Activated CD8-positive, alpha-beta memory T cell treated with anti-CD3 and anti-CD28 coated beads for 48 hours (primary cell): ENCODE results near the gene ASPHD1.
"Not testable (repeated sequence)": the region's sequence is repeated elsewhere in the genome, so short reads cannot be mapped to it uniquely, and the experiment has no call there.

ENCODE experiments used
- DNase-seq, 3 experiments: peaks; one replicate each; pipeline ENCODE4 v3.0.0-alpha.2; 2020; ENCODE audit warnings: low read depth in 2 of 3, low spot score in 2 of 3

ASPHD1 gene, protein sequence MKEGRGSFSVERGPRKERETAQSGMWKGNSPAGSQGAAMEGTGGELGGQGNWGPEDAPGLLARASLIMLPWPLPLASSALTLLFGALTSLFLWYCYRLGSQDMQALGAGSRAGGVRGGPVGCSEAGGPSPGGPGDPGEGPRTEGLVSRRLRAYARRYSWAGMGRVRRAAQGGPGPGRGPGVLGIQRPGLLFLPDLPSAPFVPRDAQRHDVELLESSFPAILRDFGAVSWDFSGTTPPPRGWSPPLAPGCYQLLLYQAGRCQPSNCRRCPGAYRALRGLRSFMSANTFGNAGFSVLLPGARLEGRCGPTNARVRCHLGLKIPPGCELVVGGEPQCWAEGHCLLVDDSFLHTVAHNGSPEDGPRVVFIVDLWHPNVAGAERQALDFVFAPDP

DNA sequence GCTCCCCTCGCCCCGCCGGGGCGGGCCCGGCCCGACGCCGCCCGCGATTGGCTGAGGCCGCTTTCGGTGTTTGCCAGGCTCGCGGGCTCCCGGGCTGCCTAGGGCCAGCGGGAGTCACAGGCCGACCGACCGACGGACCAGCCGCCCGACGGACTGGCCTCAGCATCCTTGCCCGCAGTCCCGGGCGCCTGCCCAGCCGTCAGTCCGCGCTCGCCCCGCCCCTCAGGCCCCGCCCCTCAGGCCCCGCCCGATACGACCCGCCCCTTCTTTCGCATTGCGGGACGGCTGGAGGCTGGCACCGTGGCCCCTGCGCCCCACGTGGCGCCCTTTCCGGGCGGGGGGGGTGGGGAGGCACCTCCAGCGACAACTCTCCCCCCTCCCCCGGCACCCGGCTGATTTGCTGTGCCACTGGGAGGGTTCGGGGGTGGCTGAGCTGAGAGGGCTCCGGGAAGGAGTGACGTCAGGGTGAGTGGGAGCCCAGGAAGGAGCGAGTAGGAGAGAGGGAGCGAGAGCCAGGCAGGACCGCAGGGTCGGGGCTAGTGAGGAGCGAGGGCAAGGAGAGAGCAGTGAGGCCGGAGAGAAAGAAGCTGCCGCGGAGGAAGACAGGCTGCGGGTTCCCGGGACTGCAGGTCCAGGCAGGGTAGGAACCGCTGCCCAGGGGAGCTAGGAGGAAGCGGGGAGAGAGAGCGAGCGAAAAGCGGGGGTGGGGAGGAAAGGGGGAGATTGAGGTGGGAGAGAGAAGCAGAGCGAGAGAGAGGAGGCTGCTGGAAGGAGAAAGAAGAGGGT is at the start of gene ASPHD1:
Gene ASPHD1, plus strand, starts transcription at position 387 of the 786 bp plus-strand sequence. CDS start 484 bp downstream, outside the sequence.
- peak; percentile 42 to 55 (median 45) for DNase-seq

DNA sequence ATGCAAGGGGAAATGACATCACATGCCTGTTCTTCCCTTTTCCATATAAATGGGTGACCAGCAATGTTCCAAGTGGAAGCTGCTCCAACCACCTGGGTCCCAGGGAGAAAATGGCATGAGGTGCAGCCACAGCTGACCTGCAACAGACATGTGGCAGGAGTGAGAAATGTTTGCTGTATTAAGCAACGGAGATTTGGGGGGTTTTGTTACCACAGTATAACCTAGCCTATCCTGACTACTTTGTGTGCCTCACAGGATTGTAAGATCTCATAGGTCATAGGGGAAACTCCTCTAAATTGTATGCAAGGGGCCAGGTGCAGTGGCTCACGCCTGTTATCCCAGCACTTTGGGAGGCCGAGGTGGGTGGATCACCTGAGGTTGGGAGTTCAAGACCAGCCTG is 49.3 kb upstream of the ASPHD1 start:
- DNase-seq: no peak

DNA sequence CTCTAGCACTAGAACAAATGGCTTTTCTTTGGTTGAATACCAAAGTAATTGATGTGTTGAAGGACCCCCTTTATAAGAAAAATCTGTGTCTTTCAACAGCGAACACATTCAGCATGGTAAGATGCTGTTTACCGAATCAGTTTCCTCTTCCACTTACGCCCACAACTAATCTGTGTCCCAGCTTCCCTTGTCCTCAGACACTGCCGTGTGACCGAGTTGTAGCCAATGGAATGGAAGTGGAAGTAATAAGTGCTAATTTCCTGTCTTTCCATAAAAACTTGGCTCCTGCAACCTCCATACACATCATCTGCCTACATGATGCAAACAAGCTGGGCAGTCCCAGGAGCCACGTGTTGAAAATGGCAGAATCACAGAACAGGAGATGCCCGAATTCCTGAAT is 47.6 kb upstream of the ASPHD1 start:
- no peak for DNase-seq

DNA sequence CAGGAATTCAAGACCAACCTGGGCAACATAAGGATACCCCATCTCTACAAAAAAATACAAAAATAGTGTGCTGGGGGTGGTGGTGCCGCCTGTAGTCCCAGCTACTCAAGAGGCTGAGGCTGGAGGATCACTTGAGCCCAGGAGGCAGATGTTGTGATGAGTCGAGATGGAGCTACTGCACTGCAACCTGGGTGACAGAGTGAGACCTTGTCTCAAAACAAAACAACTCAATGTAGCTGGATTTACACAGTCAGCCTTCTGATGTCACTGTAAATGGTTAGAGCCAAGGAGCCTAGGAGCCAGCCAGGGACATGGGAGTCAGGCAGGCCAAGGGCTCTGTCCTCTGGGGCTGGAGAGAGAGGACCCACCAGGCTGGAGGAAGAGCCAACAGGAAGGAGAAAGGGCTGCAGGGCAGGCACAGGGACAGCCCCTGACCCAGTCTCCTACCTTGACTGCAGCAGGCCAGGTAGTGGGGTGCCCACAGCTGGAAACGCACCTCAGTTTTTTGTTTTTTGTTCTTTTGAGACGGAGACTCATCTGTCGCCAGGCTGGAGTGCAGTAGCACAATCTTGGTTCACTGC is 45.7 kb upstream of the ASPHD1 start:
- no peak for DNase-seq

DNA sequence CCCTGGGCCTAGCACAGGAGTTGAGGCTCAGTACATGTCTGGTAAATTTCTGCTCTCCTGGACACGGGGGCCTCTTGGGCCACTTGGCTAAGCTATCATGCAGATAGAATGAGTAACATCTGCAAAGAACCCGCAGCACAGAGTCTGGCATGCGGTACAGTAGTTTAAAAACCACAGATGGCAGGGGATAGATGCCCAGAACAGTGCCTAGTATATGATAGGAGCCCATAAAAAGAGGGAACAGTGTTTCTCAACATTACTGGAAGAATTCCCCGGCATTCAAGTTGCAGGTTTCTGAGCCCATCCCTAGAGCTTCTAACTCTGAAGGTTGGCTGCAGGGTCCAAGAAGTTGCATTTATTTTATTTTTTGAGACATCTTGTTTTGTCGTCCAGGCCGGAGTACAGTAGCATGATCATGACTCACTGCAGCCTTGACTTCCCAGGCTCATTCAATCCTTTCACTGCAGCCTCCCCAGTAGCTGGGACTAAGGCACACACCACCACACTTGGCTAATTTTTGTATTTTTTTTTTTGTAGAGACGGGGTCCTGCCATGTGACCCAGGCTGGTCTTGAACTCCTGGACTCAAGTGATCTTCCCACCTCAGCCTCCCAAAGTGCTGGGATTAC is 43.0 kb upstream of the ASPHD1 start:
- DNase-seq: no peak

DNA sequence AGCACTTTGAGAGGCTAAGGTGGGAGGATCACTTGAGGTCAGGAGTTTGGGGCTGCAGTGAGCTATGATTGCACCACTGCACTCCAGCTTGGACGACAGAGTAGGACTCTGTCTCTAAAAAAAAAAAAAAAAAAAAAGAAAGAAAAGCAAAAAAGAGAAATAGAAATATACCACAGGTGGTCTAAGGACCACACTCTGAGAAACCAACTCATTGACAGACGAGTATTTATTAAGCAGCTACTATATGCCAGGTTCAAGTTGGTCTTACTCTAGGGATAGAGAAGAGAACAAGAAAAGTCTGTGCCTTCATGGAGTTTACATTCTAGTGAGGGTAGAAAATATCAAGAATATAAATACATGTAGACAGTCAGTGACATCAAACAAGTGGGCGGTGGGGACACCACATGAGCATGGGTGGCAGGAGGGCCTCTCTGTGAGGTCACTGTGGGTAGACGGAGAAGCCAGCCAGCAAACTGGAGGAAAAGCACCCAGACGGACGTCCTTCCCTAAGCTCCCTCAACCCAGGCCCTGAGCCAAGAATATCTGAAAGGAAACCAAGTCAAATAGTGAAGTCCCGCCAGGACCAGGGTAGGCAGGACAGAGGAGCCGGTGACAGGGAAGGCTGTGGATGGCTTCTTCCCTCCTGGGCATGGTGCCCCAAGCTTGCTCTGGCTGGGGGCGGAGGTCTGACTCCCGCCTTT is 42.0 kb upstream of the ASPHD1 start:
- DNase-seq: no peak

DNA sequence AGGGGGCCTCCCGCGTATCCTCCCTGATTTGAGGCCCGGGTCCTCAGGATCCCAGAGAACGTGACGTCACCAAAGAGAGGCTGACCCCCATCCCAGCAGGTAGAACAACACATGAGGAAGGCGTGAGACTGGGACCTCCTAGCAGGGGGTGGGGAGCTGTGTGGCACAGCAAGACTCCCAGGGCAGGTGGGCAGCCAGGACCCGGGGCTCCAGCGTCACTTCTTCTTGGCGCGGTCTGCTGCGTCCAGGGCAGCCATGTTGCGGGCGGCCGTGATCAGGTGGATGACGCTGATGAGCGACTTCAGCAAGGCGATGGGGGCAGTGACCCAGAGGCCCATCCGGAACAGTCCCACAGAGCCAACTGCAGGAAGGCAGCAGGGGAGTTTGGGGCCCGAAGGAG is 41.3 kb upstream of the ASPHD1 start:
- DNase-seq: no peak

DNA sequence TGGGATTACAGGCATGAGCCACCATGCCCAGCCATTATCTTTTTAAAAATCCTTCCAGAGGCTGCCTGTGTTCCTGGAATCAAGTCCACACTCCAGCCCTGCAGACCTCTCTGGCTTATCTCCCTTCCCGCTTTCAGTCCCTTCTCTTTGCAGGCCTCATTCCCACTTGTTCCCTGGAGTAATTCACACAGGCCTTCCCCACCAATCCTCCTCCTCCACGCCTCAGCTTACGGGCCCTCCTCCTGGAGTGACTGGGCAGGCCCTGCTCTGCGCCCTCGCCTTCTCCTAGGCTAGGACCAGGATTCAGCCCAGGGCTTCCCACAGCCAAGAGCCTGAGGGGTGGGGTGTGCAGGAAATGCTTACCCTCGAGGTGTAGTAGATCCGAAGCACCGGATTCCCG is 40.1 kb upstream of the ASPHD1 start:
- no peak for DNase-seq

DNA sequence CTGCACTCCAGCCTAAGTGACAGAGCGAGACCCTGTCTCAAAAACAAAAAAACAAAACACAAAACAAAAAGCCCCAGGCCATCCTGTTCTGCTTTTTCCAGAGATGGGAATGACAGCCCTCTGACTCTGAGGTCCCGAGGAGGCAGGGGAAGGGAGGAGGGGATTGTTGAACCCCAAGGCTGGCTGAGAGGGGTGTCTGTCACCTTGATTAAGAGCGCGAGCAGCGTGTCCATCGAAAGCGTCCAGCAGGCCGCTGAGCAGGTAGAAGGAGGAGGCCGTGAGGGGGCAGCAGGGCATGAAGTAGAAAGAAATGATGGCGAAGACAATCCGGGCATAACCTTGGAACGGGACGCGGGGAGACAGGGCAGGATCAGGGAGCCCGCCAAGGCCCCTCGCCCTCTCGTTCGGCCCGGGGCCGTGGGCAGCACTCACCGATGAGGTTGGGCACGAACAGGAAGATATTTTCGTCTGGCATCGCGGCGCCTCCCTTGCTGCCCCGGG is 37.9 kb upstream of the ASPHD1 start:
- no peak for DNase-seq

DNA sequence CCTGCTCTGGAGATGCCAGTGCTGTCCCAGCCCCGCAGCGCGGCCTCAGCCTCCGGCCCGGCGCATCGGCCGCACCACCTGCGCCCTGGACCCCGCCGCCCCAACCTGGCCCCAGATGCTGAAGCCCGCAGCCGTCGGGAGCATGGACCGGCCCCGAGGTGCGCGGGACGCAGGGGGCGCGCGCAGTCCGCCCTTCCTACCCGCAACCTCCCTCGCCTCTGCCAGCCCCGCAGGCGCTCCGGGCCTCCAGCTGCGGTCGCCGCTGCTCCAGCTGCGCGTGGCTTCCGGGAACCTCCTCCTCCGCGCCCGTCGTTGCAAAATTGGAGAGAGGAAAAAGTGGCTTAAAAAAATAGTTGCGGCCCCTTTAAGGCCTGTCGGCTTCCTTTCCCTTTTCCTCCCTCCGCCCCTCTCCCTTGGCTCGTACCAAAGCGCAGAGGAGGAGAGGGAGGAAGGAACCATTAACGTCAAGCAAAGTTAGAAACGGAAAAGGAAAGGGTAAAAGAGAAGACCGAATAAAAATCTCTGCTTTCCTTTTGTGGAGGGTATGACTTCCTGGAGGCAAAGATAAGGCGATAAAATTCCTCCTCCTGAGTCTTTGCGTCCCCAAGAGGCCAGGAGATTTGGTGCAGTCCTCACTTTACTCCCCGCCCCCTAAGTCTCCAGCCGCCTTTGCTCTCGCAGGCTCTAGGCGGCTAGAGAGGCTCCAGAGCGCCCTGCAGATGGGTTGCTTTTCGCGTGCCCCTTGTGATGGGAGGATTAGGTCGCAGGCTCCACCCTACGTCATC is 37.2 kb upstream of the ASPHD1 start, which contains the start of gene CDIPT:
Gene CDIPT, minus strand, starts transcription at position 343 of the 785 bp plus-strand sequence. CDS start 369 bp downstream, outside the sequence.
- DNase-seq: peak; percentile 70 to 79 (median 78)

DNA sequence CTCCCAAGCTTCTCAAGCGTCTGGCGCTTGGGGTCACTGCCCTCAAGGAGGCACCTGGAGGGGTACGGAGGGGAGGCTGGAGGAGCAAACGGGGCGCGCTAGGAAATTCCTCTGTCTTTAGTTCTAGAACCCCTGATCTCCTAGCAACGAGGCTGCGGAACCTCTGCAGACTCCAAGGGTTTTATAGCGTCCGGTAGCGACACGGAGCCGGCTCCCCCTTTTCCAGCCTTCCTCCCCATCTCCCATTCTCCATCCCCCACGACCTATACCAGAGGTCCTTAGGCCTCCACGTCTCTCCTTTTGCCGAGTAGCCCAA is 36.7 kb upstream of the ASPHD1 start:
- no peak for DNase-seq

DNA sequence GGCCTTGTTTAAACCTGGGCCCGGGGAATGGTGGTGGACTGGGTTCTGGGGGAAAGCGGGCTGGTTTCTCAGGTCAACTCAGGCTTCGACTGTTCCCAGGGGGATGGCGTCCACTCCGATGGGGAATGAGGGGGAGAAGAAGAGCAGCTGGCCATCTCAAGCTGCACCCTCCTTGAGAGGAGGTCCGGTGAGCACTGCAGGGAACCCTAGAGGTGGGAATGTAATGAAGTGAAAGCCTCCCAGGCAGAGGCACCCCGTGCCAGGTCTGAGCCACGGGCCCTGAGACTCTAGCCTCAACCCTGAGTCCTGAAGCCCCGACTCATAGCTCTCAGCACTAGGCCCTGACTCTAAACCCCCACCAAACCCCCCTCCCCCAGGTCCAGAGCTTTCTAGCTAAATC is 36.1 kb upstream of the ASPHD1 start:
- no peak for DNase-seq

DNA sequence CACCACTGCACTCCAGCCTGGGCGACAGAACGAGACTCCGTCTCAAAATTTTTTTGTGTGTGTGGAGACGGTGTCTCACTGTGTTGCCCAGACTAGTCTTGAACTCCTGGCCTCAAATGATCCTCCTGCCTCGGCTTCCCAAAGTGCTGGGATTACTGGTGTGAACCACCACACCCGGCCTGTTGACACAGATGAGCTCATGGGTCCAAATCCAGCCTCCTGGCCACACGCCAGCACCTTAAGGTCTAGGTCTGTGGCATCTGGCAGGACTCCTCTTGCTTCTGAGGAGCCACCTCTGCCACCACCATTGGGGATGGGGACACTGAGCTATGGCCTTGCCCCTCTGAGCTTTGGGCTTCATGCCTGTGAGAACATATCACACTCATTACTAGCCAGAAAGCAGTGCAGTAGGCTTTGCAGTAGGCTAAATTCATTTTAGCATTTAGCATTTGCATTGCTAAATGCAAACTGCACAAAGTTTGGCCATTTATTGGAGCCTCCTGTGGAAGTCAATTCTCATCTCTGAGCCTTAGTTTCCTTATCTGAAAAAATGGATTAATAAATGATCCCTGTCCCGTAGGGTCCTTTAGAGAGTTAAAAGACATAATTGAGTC is 31.8 kb upstream of the ASPHD1 start:
- DNase-seq: no peak

DNA sequence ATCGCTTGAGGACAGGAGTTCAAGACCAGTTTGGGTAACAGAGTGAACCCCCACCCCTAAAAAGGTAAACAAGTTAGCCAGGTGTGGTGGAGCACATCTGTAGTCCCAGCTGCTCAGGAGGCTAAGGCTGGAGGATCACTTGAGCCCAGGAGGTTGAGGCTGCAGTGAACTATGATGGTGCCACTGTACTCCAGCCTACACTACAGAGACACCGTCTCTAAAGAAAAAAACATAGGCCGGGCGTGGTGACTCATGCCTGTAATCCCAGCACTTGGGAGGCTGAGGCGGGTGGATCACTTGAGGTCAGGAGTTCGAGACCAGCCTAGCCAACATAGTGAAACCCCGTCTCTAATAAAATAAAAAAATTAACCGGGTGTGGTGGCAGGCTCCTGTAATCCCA is 31.2 kb upstream of the ASPHD1 start:
- DNase-seq: not testable (repeated sequence)

DNA sequence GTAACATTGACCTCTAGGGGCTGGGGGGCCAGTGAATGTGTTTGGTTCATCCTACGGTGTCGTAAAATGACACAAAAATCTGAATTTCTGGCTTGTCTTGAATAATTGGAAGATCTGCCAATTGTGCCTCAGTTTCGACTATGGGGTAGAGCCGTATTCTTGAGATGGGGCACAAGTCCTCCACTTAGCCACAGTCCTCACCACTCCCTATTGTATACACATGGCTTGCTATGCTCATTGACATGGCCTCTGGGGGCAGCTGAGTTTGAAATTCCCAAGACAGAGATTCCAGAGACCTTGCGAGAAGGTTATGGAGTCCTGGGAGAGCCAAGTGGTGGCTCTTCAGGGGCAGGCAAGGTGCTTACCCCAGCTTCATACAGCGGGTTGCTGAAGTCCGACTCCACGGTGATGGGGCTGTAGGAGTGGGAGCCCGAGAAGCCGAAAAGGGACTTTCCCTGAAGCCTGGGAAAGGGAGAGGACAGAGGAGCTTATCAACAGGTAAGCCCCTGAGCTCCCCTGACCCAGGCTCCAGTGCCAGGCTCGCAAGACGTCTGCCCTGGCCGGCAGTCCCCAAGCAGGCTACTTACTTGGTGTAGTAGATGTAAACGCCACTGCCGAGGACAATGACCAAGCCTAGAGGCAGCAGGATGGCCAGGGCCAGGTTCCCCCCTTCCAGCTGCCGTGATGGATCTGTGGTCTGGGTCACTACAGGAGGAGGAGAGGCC is 28.3 kb upstream of the ASPHD1 start:
- no peak for DNase-seq

DNA sequence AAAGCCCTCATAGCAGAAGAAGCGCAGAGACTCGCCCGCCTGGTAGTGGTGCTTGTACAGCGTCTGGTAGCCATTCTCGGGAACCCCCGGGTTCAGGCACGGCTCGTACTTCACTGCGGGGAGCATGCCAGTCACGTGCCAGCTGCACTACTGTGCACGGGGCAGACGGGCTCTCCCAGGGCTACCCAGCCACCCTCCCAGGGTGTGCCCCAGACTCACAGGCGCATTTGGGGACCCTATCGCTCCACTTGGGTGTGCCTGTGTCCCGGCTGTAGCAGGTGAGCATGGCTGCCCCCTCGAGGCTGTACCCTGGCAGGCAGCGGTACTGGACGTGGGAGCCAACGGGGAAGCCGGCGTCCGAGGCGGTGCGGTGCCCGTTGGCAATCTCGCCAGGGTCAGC is 27.0 kb upstream of the ASPHD1 start:
- no peak for DNase-seq

DNA sequence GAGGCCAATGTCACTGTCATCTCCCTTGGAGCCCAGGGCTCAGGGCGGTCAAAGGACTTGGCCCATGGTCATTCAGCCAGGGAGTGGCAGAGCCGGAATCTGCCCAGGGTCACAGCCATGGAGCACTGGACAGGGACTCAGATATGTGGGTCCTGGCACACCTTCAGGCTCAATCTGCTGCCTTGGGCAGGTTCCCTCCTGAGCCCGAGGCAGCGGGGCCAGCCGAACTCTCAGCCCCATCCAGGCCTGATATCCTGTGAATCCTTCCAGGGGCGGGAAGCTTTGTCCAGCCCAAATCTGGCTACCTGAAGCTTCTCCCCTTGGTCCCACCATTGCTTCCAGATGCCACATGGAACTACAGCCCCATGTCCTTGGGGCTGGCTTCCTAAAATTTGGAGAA is 25.1 kb upstream of the ASPHD1 start:
- DNase-seq: no peak

DNA sequence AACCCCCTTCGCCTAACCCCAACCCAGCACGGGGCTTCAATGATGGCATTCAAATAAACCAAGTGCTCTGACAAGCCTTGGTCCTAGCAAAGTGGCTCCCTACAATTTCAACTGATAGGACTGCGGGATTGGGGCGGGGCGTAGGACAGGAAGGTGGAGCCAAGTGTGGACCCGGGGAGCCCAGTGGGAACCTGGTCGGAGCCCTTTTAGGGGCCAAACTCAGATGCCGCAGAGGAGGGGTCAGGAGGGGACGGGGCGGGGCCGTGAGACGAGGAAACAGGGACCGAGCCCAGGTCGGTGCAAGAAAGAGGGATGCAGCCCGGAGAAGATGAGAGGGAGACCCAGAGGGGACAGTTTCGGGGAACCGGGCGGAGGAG is 24.1 kb upstream of the ASPHD1 start:
- DNase-seq: no peak
